GM12891 (cell line): Measurements from ENCODE around the gene PROSER3.

ENCODE experiments used
- POLR2A ChIP-seq: IDR thresholded peaks from 2 replicates; pipeline ENCODE4 v1.6.1; 2011; ENCODE audit warnings: low read depth, low read length, control low read depth
- POLR2AphosphoS5 ChIP-seq: IDR thresholded peaks from 2 replicates; pipeline ENCODE4 v1.6.1; 2011; ENCODE audit warnings: low read depth, low read length, control low read depth
- TAF1 ChIP-seq: IDR thresholded peaks from 2 replicates; pipeline ENCODE4 v1.6.1; 2011; ENCODE audit warnings: low read depth, low read length, control low read depth

DNA sequence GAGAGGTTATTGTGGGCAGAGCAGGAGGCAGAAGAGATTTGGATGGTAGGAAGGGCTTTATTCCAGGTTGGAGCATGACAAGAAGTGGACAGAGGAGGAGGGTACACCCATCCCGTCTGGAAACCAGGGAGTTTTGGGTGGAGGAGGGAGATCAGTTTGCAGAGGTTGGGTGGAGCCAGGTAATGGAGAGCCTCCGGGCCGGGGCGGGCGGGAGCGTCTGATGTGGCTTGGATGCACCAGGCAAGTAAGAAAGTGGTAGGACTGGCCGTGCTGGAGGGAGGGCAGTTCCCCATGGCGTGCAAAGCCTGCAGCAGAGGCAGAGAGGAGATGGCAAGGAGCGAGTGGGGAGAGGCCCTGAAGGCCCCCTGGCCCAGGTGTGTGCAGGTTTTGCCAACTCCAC is 26.6 kb upstream of the PROSER3 start:
- TF ChIP-seq POLR2A (no peak), POLR2AphosphoS5 (no peak), TAF1 (no peak)
